ENCODE data around the gene R3HDM4.

DNA sequence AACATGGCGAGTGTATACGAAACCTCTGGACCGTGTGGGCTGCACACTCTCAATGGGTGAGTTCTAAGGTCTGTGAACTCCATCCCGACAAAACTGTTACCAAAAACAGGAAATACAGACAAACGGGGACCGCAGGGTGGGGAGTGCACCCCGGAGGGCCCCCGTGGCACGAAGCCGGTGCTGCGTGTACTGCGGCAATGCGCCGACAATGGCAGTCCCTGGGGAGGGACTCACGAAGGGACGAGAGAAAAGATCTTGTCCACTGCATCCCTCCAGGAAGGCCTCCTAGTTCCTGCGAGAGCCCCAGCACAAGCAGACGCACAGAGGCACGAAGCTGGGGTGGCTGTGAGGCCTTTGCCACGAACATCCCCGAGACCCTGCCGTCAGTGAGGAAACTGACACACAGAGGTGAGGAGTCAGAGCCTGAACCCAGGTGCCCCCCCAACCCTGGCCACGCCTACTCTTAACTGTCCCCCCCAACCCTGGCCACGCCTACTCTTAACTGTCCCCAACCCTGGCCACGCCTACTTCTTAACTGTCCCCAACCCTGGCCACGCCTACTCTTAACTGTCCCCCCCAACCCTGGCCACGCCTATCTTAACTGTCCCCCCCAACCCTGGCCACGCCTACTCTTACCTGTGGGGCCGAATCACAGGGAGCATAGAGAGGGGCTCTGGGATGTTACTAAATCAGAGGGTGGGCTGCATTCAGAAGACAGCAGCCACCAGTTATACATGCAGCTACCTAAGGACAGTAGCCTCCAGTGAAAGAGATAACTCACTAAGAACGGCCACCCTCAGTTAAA is 24.2 kb downstream of the R3HDM4 start:
- no peak for TF ChIP-seq JUNB (IDR thresholded peaks at IDR 0.05)
- no peak for TF ChIP-seq ESRRA (IDR thresholded peaks at IDR 0.05; ENCODE audit: borderline replicate concordance, low read length)
- TF ChIP-seq POLR2A (IDR thresholded peaks at IDR 0.05; ENCODE audit: low read length) = no peak
- no peak for TF ChIP-seq CHD4 (IDR thresholded peaks at IDR 0.05; ENCODE audit: borderline replicate concordance)
- TF ChIP-seq ZNF302 (CRISPR knock-in tag; IDR thresholded peaks at IDR 0.05) = no peak
- no peak for TF ChIP-seq NPAS2 (CRISPR knock-in tag; IDR thresholded peaks at IDR 0.05; ENCODE audit: borderline replicate concordance)
- no peak for TF ChIP-seq MAFK (IDR thresholded peaks at IDR 0.05; ENCODE audit: partially characterized antibody)
- TF ChIP-seq, protein P1, sequence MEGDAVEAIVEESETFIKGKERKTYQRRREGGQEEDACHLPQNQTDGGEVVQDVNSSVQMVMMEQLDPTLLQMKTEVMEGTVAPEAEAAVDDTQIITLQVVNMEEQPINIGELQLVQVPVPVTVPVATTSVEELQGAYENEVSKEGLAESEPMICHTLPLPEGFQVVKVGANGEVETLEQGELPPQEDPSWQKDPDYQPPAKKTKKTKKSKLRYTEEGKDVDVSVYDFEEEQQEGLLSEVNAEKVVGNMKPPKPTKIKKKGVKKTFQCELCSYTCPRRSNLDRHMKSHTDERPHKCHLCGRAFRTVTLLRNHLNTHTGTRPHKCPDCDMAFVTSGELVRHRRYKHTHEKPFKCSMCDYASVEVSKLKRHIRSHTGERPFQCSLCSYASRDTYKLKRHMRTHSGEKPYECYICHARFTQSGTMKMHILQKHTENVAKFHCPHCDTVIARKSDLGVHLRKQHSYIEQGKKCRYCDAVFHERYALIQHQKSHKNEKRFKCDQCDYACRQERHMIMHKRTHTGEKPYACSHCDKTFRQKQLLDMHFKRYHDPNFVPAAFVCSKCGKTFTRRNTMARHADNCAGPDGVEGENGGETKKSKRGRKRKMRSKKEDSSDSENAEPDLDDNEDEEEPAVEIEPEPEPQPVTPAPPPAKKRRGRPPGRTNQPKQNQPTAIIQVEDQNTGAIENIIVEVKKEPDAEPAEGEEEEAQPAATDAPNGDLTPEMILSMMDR (IDR thresholded peaks at IDR 0.05) = no peak

Data from A549 (cell line).